Lung (tissue), 12 donors: ENCODE measurements around the gene DISP2. TPM values are rescaled to one million over a fixed set of nuclear protein-coding genes. Genes with fewer than 3 reads are reported as not detected.
A peak's percentile ranks its signal among the peaks of the same experiment; 100 is the strongest.

ENCODE experiments used
- ATAC-seq: fragments of 200-7000 bp; cut with Tn5 transposase; one replicate; pipeline ENCODE4 v1.9.1; 2020; ENCODE audit warnings: moderate number of reproducible peaks; ENCODE audit not compliant: insufficient read depth, low FRiP score
- DNase-seq, 3 donors: peaks; one replicate each; pipeline ENCODE4 v3.0.0-alpha.2; 2013 to 2017
- H3K27ac ChIP-seq, 2 donors: one replicate each; pipeline ENCODE4 v1.5.1; 2013; ENCODE audit warnings: mild to moderate bottlenecking in 2 of 2, moderate library complexity in 2 of 2, control low read depth in 1 of 2, inconsistent platforms in 1 of 2, low read depth in 1 of 2, low read length in 1 of 2
- H3K27me3 ChIP-seq, 3 donors: one replicate each; pipeline ENCODE4 v1.5.1; 2013; ENCODE audit warnings: low read length in 2 of 3; ENCODE audit not compliant: control insufficient read depth in 3 of 3, insufficient read depth in 3 of 3
- H3K36me3 ChIP-seq, 4 donors: one replicate each; pipeline ENCODE4 v1.5.1; 2013; ENCODE audit warnings: low read length in 4 of 4, mild to moderate bottlenecking in 1 of 4, moderate library complexity in 1 of 4; ENCODE audit not compliant: control insufficient read depth in 4 of 4, insufficient read depth in 4 of 4
- H3K4me1 ChIP-seq, 5 donors: one replicate each; pipeline ENCODE4 v1.5.1; 2013; ENCODE audit warnings: low read length in 5 of 5, mild to moderate bottlenecking in 2 of 5, moderate library complexity in 1 of 5; ENCODE audit not compliant: control insufficient read depth in 5 of 5, insufficient read depth in 5 of 5
- H3K4me3 ChIP-seq: one replicate; pipeline ENCODE4 v1.5.1; 2013; ENCODE audit warnings: mild to moderate bottlenecking, control low read depth, moderate library complexity
- H3K9ac ChIP-seq, 2 donors: one replicate each; pipeline ENCODE4 v1.5.1; 2013; ENCODE audit warnings: low read length in 2 of 2, control low read depth in 1 of 2; ENCODE audit not compliant: insufficient read depth in 1 of 2
- H3K9me3 ChIP-seq, 4 donors: one replicate each; pipeline ENCODE4 v1.5.1; 2013; ENCODE audit warnings: low read length in 3 of 4, mild to moderate bottlenecking in 1 of 4, moderate library complexity in 1 of 4; ENCODE audit not compliant: control insufficient read depth in 4 of 4, insufficient read depth in 3 of 4
- WGBS, 2 donors: extraction: QIAGEN DNeasy Blood & Tissue Kit; methylation state at CpG; one replicate each; pipeline ENCODE4 v1.1.7; 2013; 5-methylcytosine and 5-hydroxymethylcytosine counted together
- polyA plus RNA-seq, 2 donors: library from polyadenylated mRNA; stranded (reverse); fragments of 200-250 nt; gene quantifications; one replicate each; pipeline ENCODE4 v1.2.1, GENCODE V29; 2013
- total RNA-seq, 2 donors: library from RNA; depleted of rRNA in 1 of 2; stranded (reverse); fragments of >200 nt in 1 of 2; gene quantifications; one replicate each; pipeline ENCODE4 v1.2.1, GENCODE V29; 2014 to 2021
- TF ChIP-seq, protein P1 (sequence below): IDR thresholded peaks from 2 replicates; pipeline ENCODE4 v1.5.1; 2012; ENCODE audit warnings: mild to moderate bottlenecking; ENCODE audit errors: control extremely low read depth, extremely low read depth
- donor health status: control.
- donor health status: control.
- donor health status: Bipolar disorder and iron deficiency.
- donor health status: healthy.
- donor health status: DM: yes; HTN: yes; CAD: no.

The DISP2 gene
- total and polyA plus RNA-seq, 4 donors: 0.06 to 2.5 (median 0.76) TPM

GRCh38 chr15:40358471-40359353 is 693 bp downstream of the DISP2 start:
- Histone ChIP-seq H3K9ac (no peak overlapping the region), H3K36me3 (no peaks in the 10 kb centered on the region), H3K4me3 (peak overlapping the region; percentile 34), H3K27ac (no peak overlapping the region), H3K27me3 (peaks cover 0 to 13% (median 0%) of the 10 kb centered on the region in 3 donors), H3K4me1 (peaks cover 0 to 18% (median 0%) of the 10 kb centered on the region in 5 donors), H3K9me3 (no peaks in the 10 kb centered on the region)
- DNase-seq (no peak), ATAC-seq (no peak)
- TF ChIP-seq, protein P1, sequence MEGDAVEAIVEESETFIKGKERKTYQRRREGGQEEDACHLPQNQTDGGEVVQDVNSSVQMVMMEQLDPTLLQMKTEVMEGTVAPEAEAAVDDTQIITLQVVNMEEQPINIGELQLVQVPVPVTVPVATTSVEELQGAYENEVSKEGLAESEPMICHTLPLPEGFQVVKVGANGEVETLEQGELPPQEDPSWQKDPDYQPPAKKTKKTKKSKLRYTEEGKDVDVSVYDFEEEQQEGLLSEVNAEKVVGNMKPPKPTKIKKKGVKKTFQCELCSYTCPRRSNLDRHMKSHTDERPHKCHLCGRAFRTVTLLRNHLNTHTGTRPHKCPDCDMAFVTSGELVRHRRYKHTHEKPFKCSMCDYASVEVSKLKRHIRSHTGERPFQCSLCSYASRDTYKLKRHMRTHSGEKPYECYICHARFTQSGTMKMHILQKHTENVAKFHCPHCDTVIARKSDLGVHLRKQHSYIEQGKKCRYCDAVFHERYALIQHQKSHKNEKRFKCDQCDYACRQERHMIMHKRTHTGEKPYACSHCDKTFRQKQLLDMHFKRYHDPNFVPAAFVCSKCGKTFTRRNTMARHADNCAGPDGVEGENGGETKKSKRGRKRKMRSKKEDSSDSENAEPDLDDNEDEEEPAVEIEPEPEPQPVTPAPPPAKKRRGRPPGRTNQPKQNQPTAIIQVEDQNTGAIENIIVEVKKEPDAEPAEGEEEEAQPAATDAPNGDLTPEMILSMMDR: no peak
- 11 to 12% methylated on average over 27 to 31 of the region's 31 CpGs for WGBS, 2 donors

GRCh38 chr15:40360015-40360414 is 2.0 kb downstream of the DISP2 start:
- WGBS, 2 donors: 92 to 95% methylated on average over 4 of the region's 4 CpGs
- Histone ChIP-seq H3K27ac (no peak overlapping the region), H3K27me3 (peaks cover 0 to 13% (median 0%) of the 10 kb centered on the region in 3 donors), H3K9ac (no peak overlapping the region), H3K4me1 (peaks cover 0 to 11% (median 0%) of the 10 kb centered on the region in 5 donors), H3K36me3 (no peaks in the 10 kb centered on the region), H3K4me3 (no peak overlapping the region), H3K9me3 (no peaks in the 10 kb centered on the region)
- ATAC-seq: no peak
- TF ChIP-seq, protein P1: no peak
- DNase-seq: no peak

DNA sequence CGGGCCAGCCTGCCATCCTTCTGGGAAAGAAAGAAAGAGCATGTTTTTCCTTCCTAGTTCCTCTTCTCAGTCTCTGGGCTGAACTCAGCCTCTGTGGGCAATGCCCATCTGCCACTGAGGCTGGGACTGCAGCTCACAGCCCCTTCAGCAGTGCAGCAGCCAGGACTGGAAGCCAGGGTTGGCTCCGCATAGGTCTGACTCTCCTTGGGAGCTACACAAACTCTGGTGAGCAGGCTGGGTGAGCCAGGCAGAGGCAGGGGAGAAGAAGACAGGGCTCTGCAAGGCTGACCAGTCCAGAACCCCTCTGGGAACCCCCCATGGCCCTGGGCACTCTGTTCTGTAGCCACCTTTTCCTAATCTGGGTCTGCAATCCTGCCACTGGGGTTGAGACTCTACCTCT is 3.6 kb downstream of the DISP2 start:
- DNase-seq: no peak
- peaks cover 0 to 13% (median 0%) of the 10 kb centered on the region in 3 donors for H3K27me3 ChIP-seq
- H3K27ac ChIP-seq: no peak overlapping the region
- H3K4me3 ChIP-seq: no peak overlapping the region
- ATAC-seq: no peak
- H3K4me1 ChIP-seq: peaks cover 0 to 11% (median 0%) of the 10 kb centered on the region in 5 donors
- TF ChIP-seq, protein P1: no peak
- WGBS, 2 donors: 75 to 81% methylated on average over 2 of the region's 2 CpGs
- H3K9me3 ChIP-seq: no peaks in the 10 kb centered on the region
- H3K36me3 ChIP-seq: no peaks in the 10 kb centered on the region
- no peak overlapping the region for H3K9ac ChIP-seq
